Anterior cingulate cortex (tissue), 58 donors: ENCODE results near the gene MNT.

Experiments
- DNase-seq, 58 donors: peaks; one replicate each; lab custom pipeline; 2025; lab: John Stamatoyannopoulos, UW

Gene MNT

GRCh38 chr17:2336852-2337543 lies 63.9 kb downstream of the MNT start, which contains the start of gene SGSM2:
Gene SGSM2, plus strand, starts transcription at chr17:2337501. Its CDS starts 188 bp downstream, at chr17:2337689.
- peak in 48 of 58 donors; percentile 13 to 79 (median 47) for DNase-seq

- peak; percentile 48 to 95 (median 86) for DNase-seq
These were observed 64.5 kb downstream of the MNT start, which contains the start of gene TSR1 for GRCh38 chr17:2336215-2336851. Gene TSR1, minus strand, starts transcription at chr17:2336457. Its CDS starts 30 bp downstream, at chr17:2336427.

- DNase-seq, result peak in 5 of 58 donors; percentile 27 to 45 (median 38)
These were observed 65.1 kb downstream of the MNT start for GRCh38 chr17:2335726-2336214.
